ENCODE results near the gene GPHN.

The GPHN gene

DNA sequence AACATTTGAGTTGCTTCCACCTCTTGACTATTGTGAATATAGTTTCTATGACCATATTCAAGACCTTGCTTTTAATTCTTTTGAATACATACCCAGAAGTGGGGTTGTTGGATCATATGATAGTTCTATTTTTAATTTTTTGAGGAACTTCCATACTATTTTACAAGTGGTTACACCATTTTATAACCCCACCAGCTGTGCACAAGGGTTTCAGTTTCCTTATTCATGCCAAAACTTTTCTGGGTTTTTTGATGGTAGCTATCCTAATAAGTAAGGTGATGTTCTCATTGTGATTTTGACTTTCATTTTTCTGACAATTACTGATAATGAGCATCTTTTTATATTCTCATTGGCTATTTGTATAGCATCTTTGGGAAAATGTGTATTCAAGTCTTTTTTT, 571.9 kb downstream of the GPHN start:
- DNase-seq = no peak

DNA sequence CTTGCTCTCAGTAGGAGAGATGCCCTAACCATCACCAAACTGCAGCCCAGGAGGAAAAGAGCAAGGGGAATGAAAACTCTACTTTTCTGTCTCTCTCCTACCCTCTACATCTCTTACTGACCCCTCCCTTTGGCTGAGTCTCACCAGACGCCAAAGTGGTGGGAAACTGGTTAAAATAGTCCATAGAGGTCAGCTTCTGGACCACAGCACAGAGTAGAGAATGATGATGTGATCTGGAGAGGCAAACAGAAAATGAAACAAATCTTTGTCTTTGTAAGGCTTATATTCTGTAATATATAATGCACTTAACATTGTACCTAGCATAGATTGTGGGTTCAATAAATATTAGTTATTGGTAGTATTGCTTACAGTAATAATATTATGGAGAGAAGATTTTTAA, 600.3 kb downstream of the GPHN start:
- DNase-seq = no peak

DNA sequence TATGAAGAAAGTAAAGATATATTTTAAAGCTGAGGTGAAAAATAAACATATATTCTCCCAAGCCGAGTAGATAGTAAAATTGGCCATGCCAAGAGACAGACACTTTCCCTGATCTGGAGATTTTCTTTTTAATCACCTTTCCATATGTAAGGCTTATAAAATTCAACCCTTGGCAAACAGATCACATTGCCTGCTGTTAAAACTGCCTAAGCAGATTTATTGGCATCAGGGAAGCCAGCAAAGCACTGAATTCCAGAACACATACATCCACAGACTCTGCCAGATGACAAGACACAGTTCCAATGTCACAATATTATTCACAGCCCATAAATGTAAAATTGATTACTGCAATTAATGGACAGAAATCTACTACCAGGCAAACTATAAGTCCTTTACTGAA, 603.1 kb downstream of the GPHN start:
- DNase-seq = no peak

DNA sequence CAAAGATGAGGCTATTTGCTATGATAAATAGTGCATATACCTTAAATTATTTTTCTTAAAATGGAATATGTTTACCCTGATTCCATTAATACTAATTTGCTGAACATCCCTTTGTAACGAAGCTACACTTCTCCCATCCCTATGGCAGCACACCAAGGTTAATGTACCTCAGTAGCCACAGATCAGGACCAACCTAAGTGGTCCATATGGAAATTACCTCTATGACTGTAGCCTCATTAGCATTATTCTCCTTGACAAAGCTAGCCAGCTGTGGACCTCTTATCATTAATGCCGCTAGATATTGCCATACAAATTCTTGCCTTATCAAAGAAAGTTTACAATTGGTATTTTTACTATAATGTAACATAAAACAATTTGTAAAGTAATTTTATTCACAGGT, 604.4 kb downstream of the GPHN start:
- DNase-seq = no peak

DNA sequence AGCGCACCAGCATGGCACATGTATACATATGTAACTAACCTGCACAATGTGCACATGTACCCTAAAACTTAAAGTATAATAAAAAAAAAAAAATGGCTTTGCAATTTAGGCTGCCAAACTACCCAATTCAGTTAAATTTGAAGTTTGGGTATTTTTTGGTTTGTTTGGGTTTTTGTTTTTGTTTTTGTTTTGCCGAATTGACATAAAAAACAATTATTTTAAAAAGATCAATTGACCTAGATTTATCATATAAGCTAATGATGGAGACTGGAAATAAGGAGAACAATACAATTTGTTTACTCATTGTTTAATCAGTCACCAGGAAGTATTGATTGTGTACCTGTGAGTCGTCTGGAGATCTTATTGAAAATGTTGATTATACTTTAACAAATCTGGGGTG, 619.2 kb downstream of the GPHN start:
- DNase-seq = no peak

DNA sequence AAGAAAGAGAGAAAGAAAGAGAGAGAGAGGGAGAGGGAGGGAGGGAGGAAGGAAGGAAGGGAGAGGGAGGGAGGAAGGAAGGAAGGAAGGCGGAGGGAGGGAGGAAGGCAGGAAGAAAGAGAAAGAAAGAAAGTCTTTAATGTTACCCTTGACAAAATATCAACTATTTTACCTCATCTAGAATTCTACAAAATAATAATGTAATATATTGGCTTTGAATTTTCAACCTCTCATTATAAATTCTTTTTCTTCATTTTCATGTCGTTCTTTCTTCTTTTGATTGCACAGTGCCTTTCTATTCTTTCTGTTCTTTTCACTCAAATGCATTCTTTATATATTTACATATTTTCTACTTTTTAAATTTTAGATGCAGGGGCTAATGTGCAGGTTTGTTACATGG, 621.8 kb downstream of the GPHN start:
- DNase-seq = no peak

DNA sequence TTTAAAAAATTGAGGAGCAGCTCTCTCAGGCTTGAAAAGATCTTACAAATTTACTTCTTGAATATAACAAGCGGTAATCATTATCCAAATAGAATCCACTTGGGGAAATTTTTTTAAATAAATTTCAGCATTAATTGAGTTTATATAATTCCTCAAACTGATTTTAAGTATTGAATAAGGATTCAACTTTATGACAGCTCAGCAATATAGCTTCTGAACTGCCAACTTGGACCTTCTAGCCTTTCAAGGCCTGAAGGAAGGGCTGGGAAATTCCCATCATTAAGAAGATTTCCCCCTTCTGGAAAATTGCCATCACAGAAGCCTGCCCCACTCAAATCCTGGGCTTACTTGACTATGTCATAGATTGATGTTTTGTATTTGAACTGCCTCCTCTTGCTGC, 623.7 kb downstream of the GPHN start:
- DNase-seq = no peak

DNA sequence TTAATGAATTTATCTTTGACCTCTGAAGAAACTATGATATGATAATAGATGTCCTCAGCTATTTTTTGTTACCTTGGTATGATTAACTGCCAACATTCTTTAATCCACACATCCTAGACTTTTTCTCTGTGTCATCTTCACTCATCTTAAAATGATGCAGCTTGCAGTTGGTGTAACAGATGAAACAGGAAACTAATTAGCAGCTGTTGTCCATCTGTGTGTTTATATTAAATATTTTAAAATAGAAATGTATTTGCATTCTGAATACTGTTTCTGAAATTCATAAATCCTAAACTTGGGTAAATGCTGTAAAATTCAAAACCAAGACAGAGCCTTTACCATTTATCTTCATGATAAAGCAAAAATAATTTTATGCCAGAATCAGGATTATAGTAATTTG, 625.2 kb downstream of the GPHN start:
- DNase-seq = no peak

DNA sequence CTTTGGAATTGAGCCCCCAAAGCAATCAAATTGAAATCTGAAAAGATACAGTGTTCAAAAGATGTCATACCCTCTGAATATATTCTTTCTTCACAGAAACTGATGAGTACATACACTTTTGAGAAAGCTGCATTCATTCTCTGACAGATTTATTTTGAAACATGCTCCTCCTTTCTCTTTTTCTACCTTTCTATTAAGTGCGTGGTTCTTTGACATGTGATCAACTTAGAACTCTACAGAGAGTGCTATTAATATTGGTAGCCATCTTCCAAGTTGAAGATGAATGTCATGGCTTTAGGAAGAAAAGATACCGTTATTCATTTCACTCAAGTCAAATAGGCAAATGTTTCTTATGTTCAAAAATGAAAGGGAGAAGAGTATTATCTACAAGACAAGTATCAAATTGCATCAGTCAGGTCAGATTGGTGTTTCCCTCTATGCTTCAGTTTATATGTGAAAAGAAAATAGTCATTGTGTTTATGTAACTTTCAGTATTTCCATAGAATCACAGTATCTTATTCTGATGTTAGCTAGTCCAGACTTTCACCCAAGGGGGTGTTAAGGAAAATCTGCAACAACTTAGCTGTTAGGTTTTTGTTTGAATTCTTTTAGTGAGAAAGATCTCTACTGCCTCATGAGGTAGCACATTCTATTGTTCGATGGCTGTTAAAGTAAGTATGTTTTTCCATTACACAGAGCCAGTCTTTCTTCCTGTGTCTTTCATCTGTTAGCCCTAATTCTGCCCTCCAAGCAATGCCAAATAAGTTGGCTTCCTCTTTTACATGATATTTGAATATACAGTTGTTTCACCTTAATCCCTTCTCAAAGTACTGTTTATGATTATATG, 625.9 kb downstream of the GPHN start:
- DNase-seq = no peak

DNA sequence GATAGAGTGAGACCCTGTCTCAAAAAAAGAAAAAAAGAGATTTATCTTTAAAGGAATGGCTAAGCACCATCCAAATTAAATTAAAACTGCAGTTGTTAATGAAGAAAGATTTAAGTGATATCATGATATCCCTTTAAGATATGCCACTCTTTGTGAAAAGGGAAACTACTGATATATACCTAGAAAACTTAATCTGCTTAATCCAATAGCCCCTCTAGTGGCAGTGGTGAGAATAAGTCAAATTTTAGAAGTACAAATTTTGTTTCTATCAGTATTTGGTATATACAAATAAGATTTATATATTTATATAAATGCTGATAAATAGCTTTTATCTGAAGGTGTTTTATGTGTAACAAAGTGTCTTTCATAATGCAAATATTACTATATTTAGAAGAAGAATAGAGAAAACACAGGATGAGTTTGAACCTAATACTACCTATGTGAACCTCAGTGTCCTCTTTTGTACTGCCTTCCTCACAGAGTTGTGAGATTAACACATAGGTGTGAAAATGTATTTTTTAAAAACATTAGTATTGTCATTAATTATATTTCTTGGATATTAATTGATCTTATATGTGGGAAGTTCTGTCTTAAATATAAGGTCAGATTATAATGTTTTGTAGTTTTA, 629.9 kb downstream of the GPHN start:
- no peak for DNase-seq

DNA sequence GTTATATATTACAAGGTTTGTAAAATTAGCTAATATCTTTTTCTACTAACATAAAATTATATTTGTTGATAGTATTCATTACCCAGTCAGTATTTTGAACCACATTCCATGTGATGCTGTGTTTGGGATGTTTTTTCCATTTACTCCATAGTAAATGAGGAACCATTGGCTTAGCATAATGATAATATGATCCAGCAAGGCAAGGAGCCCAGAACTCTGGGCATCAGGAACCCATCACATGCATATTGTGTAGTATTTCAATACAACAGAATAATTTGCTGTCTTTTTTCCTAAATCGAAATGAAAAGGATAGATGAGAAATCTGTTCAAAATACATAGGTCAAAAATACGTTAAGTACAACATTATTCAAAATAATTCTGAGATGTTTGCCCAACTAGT, 632.6 kb downstream of the GPHN start:
- DNase-seq = no peak

DNA sequence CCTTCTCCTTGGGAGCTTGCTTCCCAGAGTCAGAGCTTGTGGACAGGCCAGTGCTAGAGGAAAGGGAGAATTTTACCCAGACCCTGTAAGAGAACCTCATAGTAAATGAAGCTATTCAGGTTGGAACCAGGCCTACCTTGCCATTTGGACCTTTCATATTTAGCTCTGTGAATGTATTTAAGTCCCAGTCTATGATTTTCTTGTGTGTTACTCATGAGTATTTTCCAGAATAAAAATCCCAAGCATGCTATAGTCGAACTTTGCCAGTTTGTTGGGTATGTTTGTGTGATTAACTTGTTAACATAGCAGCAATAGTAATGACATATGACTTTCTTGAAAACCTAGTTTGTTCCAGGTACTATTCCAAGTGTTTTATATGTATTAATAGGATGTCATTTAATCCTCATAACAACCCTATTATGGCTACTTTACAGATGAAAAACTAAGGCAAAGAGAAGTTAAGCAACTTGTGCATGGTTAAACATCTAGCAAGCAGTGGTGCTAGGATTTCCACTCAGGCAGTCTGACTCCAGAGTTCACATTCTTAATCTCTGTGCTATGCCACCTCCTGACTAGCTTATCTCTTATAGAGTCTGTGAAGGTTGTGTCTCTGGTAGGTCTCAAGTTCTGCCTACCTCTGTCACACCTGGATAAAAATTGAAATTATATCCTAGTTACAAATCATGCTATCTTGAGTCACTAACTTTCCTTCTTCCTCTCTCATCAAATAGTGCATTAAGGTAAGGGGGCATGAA, 633.4 kb downstream of the GPHN start:
- no peak for DNase-seq

DNA sequence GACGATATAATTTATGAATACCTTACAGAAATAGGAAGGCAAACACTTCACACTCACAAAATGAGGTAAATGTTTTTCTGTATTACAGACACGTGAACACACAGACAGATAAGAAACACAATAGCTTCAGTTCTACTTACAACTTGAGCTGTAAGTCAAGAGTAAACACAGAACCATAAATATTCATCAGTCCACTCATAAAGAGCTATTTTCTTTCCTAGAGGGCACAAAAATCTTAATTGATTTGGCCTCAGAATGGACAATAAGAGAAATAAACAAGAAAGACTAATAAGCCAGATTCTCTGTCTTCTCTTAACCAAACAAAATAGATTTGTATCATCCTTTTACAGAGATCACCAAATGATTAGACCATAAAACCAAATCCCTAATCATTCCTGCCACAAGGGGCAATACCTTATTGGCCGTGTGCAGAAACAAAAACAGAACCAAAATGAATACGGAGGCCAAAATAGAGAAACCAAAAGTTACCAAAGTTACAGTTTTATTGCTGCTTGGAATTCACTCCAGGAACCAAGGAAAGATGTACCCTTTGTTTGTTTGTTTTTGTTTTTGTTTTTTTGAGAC, 643.2 kb downstream of the GPHN start:
- DNase-seq = no peak

DNA sequence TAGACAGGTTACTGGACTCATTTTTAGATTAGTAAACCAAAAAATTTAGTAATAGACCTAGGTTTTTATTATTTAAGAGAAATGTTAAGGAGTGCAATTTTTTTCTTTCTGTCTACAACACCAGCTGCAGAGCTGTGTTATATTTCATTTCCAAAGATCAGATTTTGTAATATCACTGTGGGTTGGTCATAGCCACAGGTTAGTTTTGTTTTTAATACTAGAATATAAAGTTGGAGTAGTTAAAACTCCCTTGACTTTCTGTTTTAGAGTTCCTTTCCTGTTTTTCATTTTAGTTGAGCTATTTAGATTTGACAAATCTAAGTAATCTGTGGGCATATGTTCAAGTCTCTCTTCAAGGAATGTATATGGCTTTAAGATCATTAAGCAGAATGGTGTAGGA, 650.6 kb downstream of the GPHN start:
- DNase-seq = no peak

DNA sequence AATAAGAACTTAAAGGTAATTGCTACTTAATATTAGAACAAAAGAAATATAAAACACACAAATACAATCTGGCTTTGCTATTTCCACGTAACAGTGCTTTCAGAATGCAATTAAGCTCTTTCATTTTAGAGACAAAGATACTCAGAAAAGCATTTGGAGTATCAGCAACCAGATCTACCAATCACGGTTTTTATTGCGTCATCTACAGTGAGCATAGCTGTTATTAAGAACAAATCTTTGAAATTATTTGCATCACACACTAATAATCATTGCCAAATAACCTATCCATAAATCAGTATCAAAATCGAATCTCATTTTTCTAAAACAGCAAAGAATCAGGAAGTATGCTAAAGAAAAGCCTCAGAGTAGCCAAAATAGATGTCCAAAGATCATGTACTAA, 654.4 kb downstream of the GPHN start:
- DNase-seq = no peak

DNA sequence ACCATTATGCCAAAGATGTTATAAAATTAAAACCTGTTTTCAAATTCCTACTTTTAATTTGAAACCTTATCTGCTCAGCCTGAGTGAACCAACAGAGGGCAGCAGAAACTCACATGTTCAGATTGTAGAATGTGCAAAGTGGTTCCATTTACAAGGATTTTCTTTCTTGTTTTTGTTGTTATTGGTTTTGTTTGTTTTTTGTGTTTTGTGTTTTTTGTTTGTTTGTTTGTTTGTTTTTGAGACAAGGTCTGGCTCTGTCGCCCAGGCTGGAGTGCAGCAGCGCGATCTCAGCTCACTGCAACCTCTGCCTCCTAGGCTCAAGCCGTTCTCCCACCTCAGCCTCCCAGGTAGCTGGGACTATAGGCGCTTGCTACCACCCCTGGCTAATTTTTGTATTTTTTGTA, 658.5 kb downstream of the GPHN start:
- DNase-seq = peak; percentile 40

DNA sequence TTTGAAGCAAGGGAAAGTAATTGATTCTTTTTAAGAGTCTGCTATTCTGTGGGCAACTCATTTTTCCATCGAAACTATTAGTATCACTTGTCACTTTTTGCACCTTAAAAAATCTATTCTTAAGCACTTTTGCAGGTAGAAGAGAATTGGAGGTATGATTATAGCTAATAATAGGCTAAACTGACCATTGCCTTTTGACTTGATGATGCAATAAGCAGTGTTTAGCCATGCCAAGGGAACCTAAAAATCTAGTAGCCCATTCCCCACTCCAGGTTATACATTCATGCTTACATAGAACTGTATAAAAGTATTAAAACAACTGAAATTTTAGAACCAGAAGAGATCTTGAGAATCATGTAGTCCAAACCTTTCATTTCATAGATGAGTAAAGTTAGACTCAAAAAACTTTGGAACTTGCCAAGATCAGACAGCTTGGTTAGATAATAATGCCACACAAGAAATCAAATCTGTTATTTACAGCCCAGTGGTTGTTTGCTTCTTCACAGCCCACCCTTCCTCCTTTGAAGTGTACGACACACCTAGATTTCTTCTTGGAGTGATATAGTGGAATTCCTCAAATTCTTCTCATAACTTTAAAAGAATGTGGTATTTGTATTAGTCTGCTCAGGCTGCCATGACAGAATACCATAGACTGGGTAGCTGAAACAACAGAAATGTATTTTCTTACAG, 659.6 kb downstream of the GPHN start:
- no peak for DNase-seq

DNA sequence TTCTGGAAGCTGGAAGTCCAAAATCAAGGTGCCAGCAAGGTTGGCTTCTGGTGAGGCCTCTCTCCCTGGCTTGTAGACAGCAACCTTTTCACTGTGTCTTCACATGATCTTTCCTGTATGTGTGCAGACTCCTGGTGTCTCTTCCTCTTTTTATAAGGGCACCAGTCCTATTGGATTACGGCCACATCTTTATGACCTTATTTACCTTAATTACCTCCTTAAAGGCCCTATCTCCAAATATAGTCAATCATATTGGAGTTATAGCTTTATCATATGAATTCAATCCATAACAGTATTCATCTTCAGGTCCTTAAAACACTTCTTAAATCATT, 660.1 kb downstream of the GPHN start:
- DNase-seq = no peak

DNA sequence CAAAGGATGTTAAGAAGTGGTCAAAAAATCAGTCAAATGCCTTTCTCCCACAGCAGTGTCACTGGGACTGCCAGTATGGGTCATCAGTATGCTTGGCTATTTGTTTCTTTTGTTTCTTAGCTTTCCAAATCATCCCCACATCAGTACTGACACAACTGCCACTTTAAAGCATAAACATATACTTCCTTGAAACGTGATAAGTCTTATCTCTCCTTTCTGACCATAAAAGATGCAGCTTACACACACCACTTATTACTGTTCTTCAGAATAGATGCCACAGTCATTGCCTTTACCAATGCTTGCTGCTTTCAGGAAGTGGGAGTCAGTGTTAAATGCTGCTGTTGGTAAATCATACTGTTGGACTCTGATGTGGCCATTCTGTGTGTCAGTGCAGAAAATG, 662.7 kb downstream of the GPHN start:
- no peak for DNase-seq

DNA sequence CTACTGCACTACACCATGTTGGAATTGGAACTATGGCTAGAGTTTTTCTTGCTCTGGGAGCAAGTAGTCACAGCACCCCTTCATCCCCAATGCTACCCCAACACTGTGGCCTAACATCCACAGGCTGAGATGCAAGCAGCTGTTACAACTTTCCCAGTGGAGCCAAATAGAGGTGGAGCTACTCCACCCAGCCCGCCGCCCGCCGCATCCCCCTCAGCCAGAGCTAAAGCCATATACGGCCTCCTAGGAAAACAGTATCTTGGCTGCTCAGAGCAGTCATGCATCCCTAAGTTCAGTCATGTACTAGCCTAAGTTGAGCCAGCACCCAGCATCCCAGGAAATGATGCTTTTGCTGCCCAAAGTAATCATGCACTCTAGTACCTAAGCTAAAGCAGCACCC, 664.1 kb downstream of the GPHN start:
- DNase-seq = no peak

DNA sequence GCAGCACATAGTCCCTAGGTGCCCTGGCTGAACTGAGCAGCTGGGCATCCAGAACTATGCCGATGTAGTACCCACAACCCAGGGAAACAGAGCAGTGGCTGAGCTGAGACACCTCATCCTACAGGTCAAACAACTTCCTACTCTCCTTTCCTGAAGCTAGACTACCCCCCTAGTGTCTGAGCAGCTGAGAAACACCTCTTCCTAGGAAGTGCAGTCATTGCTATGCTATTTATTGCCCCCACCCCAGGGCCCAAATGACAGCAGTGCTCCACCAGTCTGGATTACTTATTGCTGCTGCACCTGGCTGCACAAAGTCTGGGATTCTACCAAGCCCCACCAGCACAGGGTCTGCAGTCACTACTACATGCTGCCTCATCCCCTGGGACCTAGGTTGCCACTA, 664.6 kb downstream of the GPHN start:
- no peak for DNase-seq

DNA sequence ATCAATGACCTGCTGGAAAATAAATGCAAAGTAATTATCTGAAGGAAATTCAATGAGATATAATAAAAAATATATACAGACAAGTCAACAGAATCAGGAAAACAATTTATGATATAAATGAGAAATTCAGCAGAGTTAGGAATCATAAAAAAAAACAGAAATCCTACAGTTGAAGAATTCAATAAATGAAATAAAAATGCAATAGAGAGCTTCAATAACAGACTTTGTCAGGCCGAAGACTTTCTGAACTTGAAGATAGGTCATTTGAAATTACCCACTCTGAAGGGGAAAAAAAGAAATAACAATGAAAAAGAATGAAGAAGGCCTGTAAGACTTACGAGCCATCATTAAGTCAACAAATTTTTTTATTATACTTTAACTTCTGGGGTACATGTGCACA, 665.8 kb downstream of the GPHN start:
- DNase-seq = no peak

DNA sequence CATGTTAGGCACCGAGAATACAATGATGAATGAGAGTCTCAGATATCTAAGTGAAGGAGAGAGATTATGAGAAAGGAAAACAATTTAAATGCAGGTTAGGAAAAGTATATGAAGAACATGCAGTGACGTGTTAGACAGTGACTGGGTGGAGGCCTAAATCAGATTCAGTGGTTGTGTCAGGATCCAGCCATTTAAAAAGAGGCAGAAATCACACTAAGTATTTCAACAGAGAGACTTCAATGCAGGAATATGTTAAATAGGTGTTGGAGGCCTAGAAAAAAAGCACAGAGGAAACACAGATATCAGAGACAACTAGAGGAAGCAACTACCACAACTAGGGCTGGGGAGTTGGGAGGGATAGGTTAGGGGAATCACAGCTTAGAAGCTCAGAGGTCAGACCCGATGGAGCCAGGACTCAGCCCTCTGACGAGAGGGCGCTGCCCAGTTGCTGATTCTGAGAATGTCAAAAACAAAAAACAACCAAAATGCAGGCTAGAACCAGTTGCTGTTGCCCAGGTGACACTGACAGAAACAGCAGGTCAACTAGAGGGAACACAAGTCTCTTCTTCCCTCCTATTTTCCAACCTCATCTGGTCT, 678.3 kb downstream of the GPHN start:
- no peak for DNase-seq

Measured in CD4-positive, alpha-beta T cell treated with Interleukin-21 for 1 hour (primary cell).